ENCODE data around the gene HOXA4.

DNA sequence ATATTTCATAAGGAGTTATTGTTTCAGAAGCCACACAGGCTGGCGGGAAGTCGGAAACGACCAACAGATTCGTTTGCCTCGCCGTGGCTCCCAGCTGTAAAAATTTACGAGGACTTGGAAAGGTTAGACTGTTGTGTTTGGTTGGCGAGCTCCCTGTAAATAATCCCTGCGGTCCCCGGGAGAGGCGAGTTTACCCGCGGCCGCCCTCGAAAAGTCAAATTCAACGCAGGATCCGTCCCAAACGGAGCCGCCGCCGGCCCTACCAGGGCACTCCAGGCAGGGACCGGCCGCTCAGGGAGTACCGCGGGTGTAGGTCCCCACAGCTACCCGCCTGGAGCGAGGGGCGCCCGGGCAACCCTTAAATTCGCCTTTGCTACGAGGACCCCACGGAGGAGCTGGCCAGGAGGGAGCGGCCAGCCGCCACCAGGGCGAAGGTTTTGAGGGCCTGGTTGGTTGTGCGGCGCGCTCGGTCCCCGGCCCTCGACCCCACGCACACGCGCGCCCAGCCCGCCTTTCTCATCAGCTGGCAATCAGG, 35.5 kb upstream of the HOXA4 start:
- no peak for TF ChIP-seq POLR2A (IDR thresholded peaks at IDR 0.05)
- peak in 1 of 3 donors; percentile 54 for TF ChIP-seq POLR2AphosphoS5 (IDR thresholded peaks at IDR 0.05)
- TF ChIP-seq, protein P1, sequence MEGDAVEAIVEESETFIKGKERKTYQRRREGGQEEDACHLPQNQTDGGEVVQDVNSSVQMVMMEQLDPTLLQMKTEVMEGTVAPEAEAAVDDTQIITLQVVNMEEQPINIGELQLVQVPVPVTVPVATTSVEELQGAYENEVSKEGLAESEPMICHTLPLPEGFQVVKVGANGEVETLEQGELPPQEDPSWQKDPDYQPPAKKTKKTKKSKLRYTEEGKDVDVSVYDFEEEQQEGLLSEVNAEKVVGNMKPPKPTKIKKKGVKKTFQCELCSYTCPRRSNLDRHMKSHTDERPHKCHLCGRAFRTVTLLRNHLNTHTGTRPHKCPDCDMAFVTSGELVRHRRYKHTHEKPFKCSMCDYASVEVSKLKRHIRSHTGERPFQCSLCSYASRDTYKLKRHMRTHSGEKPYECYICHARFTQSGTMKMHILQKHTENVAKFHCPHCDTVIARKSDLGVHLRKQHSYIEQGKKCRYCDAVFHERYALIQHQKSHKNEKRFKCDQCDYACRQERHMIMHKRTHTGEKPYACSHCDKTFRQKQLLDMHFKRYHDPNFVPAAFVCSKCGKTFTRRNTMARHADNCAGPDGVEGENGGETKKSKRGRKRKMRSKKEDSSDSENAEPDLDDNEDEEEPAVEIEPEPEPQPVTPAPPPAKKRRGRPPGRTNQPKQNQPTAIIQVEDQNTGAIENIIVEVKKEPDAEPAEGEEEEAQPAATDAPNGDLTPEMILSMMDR (IDR thresholded peaks at IDR 0.05 in 8 of 11, conservative IDR thresholded peaks at IDR 0.05 in 3 of 11) = no peak

Measured in spleen (tissue), 7 donors.